ENCODE measurements around the gene PTPRT.

PTPRT gene

GRCh38 chr20:42775866-42776265 lies 413.8 kb downstream of the PTPRT start:
- no peak for DNase-seq

- no peak for DNase-seq
These were observed 414.7 kb downstream of the PTPRT start for GRCh38 chr20:42775037-42775436.

- DNase-seq: no peak
These were observed 426.7 kb downstream of the PTPRT start for GRCh38 chr20:42763015-42763414.

- no peak for DNase-seq
These were observed 432.7 kb downstream of the PTPRT start for GRCh38 chr20:42756991-42757390.

- no peak for DNase-seq
These were observed 435.0 kb downstream of the PTPRT start for GRCh38 chr20:42754706-42755105.

- no peak for DNase-seq
These were observed 437.1 kb downstream of the PTPRT start for GRCh38 chr20:42752620-42753019.

GRCh38 chr20:42749556-42749955 lies 440.1 kb downstream of the PTPRT start:
- DNase-seq: no peak

GRCh38 chr20:42747765-42748411 lies 441.8 kb downstream of the PTPRT start:
- no peak for DNase-seq

- DNase-seq: no peak
These were observed 444.8 kb downstream of the PTPRT start for GRCh38 chr20:42744756-42745465.

- DNase-seq: no peak
These were observed 446.8 kb downstream of the PTPRT start for GRCh38 chr20:42742926-42743325.

- DNase-seq: no peak
These were observed 447.8 kb downstream of the PTPRT start for GRCh38 chr20:42741906-42742305.

GRCh38 chr20:42740226-42740870 lies 449.4 kb downstream of the PTPRT start:
- DNase-seq: no peak

- DNase-seq: no peak
These were observed 450.0 kb downstream of the PTPRT start for GRCh38 chr20:42739683-42740082.

GRCh38 chr20:42735539-42735938 lies 454.2 kb downstream of the PTPRT start:
- no peak for DNase-seq

GRCh38 chr20:42734660-42735368 lies 454.9 kb downstream of the PTPRT start:
- DNase-seq: no peak

GRCh38 chr20:42721923-42722322 lies 467.8 kb downstream of the PTPRT start:
- no peak for DNase-seq

- DNase-seq: no peak
These were observed 475.2 kb downstream of the PTPRT start for GRCh38 chr20:42714298-42715141.

GRCh38 chr20:42708266-42708665 lies 481.4 kb downstream of the PTPRT start:
- no peak for DNase-seq

GRCh38 chr20:42706759-42707158 lies 482.9 kb downstream of the PTPRT start:
- DNase-seq: no peak

GRCh38 chr20:42705550-42705949 lies 484.2 kb downstream of the PTPRT start:
- no peak for DNase-seq

GRCh38 chr20:42703744-42704143 lies 486.0 kb downstream of the PTPRT start:
- DNase-seq: no peak

- no peak for DNase-seq
These were observed 487.8 kb downstream of the PTPRT start for GRCh38 chr20:42701948-42702347.

- DNase-seq: no peak
These were observed 489.3 kb downstream of the PTPRT start for GRCh38 chr20:42700372-42700771.

All from activated CD8-positive, alpha-beta memory T cell treated with anti-CD3 and anti-CD28 coated beads for 24 hours (primary cell).